ENCODE measurements around the gene GPR3.

GRCh38 chr1:27438621-27439061, 46.2 kb downstream of the GPR3 start:
- no peak for TF ChIP-seq CTCF (IDR thresholded peaks at IDR 0.05)
- TF ChIP-seq POLR2A (IDR thresholded peaks at IDR 0.05): no peak
- TF ChIP-seq EP300 (IDR thresholded peaks at IDR 0.05): no peak
